HG02759 (cell line): ENCODE data around the gene THEMIS2.
"Not testable (repeated sequence)": the region's sequence is repeated elsewhere in the genome, so short reads cannot be mapped to it uniquely, and the experiment has no call there.

Experiments
- ATAC-seq: cut with Tn5 transposase; IDR thresholded peaks from one replicate; pipeline ENCODE4 v1.9.1; 2021; ENCODE audit warnings: mild to moderate bottlenecking, moderate library complexity; ENCODE audit not compliant: unreplicated experiment

The THEMIS2 gene

GRCh38 chr1:27862671-27863537 is 9.4 kb upstream of the THEMIS2 start:
- no peak for ATAC-seq

- ATAC-seq = no peak
Measured at GRCh38 chr1:27863538-27863915, 8.8 kb upstream of the THEMIS2 start.

- no peak for ATAC-seq
Measured at GRCh38 chr1:27864264-27864895, 8.0 kb upstream of the THEMIS2 start.

- ATAC-seq = no peak
Measured at GRCh38 chr1:27865821-27866220, 6.5 kb upstream of the THEMIS2 start.

- ATAC-seq = no peak
Measured at GRCh38 chr1:27868556-27868931, 3.8 kb upstream of the THEMIS2 start.

GRCh38 chr1:27868932-27869718 is 3.2 kb upstream of the THEMIS2 start:
- ATAC-seq = no peak

- ATAC-seq = no peak
Measured at GRCh38 chr1:27869719-27870085, 2.6 kb upstream of the THEMIS2 start.

- not testable (repeated sequence) for ATAC-seq
Measured at GRCh38 chr1:27871076-27871475, 1.3 kb upstream of the THEMIS2 start.

- ATAC-seq = peak; percentile 7
Measured at GRCh38 chr1:27872802-27873551, 633 bp downstream of the THEMIS2 start.

GRCh38 chr1:27873671-27874384 is 1.5 kb downstream of the THEMIS2 start:
- no peak for ATAC-seq

- no peak for ATAC-seq
Measured at GRCh38 chr1:27876341-27877114, 4.2 kb downstream of the THEMIS2 start.

GRCh38 chr1:27877115-27877416 is 4.7 kb downstream of the THEMIS2 start:
- no peak for ATAC-seq

- ATAC-seq = no peak
Measured at GRCh38 chr1:27878039-27878438, 5.7 kb downstream of the THEMIS2 start.

GRCh38 chr1:27878787-27879335 is 6.5 kb downstream of the THEMIS2 start:
- no peak for ATAC-seq

GRCh38 chr1:27879374-27880082 is 7.2 kb downstream of the THEMIS2 start:
- ATAC-seq = no peak

- no peak for ATAC-seq
Measured at GRCh38 chr1:27882543-27882903, 10.2 kb downstream of the THEMIS2 start.

- no peak for ATAC-seq
Measured at GRCh38 chr1:27883536-27883935, 11.2 kb downstream of the THEMIS2 start.

GRCh38 chr1:27884006-27884954 is 11.9 kb downstream of the THEMIS2 start:
- ATAC-seq = peak; percentile 71
